HG03280 (cell line): ENCODE measurements around the gene MLH3.

ENCODE experiments used
- ATAC-seq: cut with Tn5 transposase; IDR thresholded peaks from one replicate; pipeline ENCODE4 v1.9.1; 2021; ENCODE audit warnings: mild to moderate bottlenecking, moderate library complexity; ENCODE audit not compliant: unreplicated experiment

Gene MLH3

DNA sequence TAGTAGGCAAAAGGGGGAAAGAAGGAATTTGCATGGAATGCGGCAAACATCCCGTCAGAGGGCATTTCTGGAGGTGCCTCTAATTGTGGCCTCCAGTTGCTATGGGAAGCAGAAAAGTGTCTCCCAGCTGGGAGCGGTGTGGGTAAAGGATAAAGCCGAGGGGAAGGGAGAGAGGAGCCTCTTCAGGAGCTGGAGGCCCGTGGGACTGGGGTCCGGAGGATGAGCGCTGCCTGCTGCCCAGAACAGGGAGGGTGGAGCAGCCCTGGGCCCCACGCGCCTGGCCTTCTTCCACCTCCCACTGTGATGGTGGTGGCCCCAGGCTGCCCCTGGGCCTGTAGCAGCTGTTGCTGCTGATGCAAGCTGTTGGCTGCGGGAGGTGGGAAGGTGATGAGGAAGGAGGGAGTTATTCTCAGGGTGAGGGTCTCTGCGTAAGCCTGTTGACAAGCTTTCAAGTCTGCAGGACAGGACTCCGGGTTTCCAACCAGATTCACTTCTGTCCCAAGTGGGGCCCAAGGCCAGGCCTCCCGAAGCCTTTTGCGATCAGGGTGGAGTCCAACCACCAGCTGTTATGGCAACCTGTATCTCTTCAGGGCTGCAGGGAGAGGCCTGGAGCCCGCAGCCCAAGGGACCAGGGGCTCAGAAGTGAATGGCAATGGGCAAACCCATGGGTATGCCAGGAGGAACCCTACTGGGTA lies 76.8 kb downstream of the MLH3 start:
- ATAC-seq = no peak

DNA sequence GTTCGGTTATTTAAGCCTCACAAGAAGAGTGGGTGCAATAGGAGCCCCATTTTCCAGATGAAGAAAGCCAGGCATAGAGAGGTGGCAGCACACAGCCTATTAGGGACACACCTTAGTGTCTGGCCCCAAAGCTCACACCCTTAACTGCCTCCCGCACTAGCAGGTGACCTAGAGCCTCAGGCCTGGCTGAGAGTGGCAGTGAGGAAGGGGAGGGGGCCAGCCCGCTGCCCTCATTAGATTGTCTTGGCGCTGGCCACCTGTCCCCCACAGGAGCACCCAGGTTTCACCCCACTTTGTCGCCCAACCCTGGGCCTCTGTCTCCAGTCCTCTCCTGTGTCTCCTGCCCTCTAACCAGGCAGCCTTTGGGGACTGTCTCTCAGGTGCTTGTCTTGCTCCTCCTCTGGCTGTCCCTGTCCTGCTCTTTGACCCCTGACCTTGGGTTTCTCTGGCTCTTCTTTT lies 77.3 kb downstream of the MLH3 start:
- no peak for ATAC-seq

DNA sequence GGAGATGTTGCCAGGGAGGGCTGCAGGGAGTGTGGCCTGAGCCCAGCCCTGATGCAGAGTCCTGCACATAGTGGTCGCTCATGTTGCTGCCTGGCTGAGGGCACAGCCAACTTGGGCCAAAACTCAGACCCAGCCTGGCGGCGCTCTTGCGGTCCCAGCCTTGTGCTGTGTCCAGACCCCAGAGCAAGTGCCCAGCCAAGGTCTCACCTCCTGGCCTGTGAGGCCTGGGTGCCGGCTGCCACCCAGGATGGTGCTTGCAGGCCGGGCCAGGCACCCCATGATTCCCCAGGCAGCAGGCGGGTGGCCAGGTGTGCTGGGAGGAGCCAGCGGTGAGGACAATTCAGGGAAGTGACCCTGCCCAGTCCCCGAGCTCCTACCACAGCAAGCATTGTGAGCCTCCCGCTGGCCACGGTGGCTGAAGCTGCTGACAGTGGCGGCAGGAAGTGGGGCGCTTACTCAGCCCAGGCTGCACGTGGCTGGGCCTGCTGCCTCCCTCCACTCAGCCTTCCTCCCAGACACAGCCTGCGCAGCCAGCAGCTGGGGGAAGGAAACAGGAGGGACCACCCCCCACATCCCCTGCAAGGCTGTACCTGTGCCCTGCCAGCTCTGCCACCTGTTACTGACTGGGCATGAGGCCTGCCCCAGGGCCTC lies 78.1 kb downstream of the MLH3 start:
- ATAC-seq = no peak

GRCh38 chr14:74968811-74969210 lies 82.5 kb downstream of the MLH3 start:
- no peak for ATAC-seq

DNA sequence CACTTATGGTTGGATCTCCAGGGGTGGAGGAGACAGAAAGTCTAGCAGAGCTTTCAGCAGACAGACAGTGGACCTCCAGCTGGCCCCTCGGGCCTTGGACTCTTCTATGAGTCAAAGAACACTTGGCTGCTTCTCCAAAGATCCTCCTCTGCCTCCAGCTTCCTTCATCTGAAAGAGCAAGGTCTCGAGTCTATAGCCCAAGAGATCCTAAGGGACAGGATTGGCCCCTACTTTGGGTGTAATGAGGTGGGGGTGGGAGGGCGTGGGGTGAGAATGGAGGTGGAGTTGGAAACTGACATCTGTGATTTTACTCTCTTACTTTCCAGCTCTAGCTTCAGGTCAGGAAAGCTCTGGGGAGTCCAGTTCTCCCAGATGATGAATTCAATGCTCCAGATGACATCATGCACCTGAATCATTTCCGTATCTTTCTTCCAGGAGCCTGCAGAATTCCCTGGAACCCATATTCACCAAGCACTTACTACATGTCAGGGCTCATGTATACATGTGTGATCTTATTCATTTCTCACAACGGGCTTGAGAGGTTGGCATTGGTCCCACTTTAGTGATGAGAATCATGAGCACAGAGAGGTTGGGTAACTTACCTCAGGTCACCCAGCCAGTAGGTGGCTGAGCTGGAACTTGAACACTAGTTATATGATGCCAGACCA lies 85.6 kb downstream of the MLH3 start:
- no peak for ATAC-seq

GRCh38 chr14:74964787-74965485 lies 86.3 kb downstream of the MLH3 start:
- ATAC-seq = no peak
